Lower leg skin (tissue), 4 donors: Measurements from ENCODE around the gene LAMA4. TPM values are rescaled to one million over a fixed set of nuclear protein-coding genes. Genes with fewer than 3 reads are reported as not detected.

Experiments
- DNase-seq, 2 donors: peaks; one replicate each; pipeline ENCODE4 v3.0.0-alpha.2; 2019; ENCODE audit warnings: low spot score in 2 of 2
- H3K4me3 ChIP-seq: fragments of 200-600 bp; sonication (generic); 2 replicates; pipeline ENCODE4 v1.5.1; 2017; ENCODE audit warnings: mild to moderate bottlenecking, low read depth; ENCODE audit not compliant: poor library complexity, severe bottlenecking
- POLR2A ChIP-seq, 2 donors: fragments of 450-650 bp; IDR thresholded peaks; one replicate each; pipeline ENCODE4 v1.6.1; 2016 to 2017; ENCODE audit warnings: antibody characterized with exemption in 2 of 2, mild to moderate bottlenecking in 1 of 2, moderate library complexity in 1 of 2
- WGBS, 2 donors: methylation state at CpG; one replicate each; pipeline ENCODE4 v1.1.5; 2018; 5-methylcytosine and 5-hydroxymethylcytosine counted together
- intact Hi-C: fragments of 100-400 bp; cut with DNase I; formaldehyde crosslinking; loops from one replicate; pipeline ENCODE4 v1.15.0; 2023; ENCODE audit warnings: low total_unique reads
- total RNA-seq, 4 donors: library from RNA; depleted of rRNA; stranded (reverse); fragments of >200 nt; gene quantifications; one replicate each; pipeline ENCODE4 v1.1.0, GENCODE V29; 2016
- TF ChIP-seq, protein P1 (sequence below), 3 donors: fragments of 450-650 bp; IDR thresholded peaks; one replicate each; pipeline ENCODE4 v1.5.1; 2016; ENCODE audit warnings: antibody characterized with exemption in 3 of 3, mild to moderate bottlenecking in 3 of 3, moderate library complexity in 2 of 3

The LAMA4 gene
- total RNA-seq, 4 donors from 2014 or later, result 11.0 to 18.7 (median 17.4) TPM

DNA sequence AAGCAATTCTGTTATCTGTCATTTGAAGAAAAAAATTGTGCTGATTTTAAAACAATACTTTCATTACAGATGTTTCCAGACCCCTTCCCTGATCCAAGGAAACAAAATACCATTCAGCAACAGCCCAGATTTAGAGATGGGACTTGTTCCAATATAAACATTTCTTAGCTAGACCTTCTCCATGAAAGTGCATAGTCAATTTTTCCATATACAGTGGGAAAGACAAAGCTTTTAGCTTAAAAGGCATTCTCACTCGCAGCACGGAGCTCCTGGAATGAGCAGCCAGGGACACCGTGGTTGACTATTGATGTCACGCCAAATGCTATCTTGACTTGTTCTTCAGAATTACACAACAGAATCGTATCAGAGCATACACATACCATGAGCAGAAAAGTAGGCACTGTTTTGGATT is 21.5 kb downstream of the LAMA4 start:
- no peak for DNase-seq
- intact Hi-C loops, result no loop called here
- no peak overlapping the region for H3K4me3 ChIP-seq
- whole genome bisulfite sequencing, 2 donors, result 36 to 38% methylated on average over 5 of the region's 5 CpGs
- no peak for TF ChIP-seq POLR2A (IDR thresholded peaks at IDR 0.05)

DNA sequence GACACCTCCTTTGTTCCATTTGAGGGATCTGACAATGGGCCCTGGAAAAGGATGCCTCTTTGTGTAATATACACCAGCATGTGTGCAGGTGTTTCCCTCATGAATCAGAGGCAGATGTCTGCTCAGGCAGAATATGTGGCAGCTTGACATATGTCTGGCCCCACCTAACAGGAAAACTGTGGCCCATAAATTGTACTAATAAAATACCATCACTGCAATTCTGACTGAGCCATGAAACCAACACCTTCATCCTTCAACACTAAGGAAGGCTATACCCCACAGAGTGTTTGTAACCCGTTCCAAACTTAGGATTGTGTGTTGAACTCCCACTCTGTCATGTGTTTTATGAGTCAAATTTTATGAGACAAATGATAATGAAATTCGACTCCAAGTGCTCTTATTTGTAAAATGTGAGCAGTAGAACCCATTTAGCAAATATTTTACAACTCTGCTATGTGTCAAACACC is 22.7 kb downstream of the LAMA4 start:
- 27% methylated on average over 2 of the region's 2 CpGs for WGBS, 2 donors
- no peak for DNase-seq
- intact Hi-C loops, result no loop called here
- no peak overlapping the region for H3K4me3 ChIP-seq
- TF ChIP-seq POLR2A (IDR thresholded peaks at IDR 0.05), result no peak
- TF ChIP-seq, protein P1, sequence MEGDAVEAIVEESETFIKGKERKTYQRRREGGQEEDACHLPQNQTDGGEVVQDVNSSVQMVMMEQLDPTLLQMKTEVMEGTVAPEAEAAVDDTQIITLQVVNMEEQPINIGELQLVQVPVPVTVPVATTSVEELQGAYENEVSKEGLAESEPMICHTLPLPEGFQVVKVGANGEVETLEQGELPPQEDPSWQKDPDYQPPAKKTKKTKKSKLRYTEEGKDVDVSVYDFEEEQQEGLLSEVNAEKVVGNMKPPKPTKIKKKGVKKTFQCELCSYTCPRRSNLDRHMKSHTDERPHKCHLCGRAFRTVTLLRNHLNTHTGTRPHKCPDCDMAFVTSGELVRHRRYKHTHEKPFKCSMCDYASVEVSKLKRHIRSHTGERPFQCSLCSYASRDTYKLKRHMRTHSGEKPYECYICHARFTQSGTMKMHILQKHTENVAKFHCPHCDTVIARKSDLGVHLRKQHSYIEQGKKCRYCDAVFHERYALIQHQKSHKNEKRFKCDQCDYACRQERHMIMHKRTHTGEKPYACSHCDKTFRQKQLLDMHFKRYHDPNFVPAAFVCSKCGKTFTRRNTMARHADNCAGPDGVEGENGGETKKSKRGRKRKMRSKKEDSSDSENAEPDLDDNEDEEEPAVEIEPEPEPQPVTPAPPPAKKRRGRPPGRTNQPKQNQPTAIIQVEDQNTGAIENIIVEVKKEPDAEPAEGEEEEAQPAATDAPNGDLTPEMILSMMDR (IDR thresholded peaks at IDR 0.05), result no peak

DNA sequence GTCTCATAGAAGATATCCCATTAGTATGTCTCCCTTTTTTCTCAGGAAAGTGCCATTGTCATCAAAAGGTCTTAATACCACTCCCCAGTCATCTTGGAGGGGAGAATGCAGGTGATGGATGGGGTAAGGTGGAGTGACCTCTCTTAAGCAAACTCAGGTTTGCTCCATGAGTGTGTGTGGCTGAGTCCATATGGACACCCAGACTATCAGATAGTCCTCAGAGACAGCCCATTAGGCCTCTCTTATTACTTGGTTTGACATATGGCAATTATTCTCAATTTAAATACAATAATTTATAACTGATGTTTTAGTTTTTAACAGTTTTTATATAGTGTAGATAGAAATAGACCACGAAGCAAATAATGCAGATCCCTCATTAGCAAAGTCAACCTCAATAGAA is 23.2 kb downstream of the LAMA4 start:
- no peak overlapping the region for H3K4me3 ChIP-seq
- DNase-seq, result no peak
- WGBS, 2 donors, result 43 to 47% methylated on average over 1 of the region's 1 CpG
- TF ChIP-seq, protein P1 (IDR thresholded peaks at IDR 0.05), result no peak
- no peak for TF ChIP-seq POLR2A (IDR thresholded peaks at IDR 0.05)
- intact Hi-C loops, result no loop called here

DNA sequence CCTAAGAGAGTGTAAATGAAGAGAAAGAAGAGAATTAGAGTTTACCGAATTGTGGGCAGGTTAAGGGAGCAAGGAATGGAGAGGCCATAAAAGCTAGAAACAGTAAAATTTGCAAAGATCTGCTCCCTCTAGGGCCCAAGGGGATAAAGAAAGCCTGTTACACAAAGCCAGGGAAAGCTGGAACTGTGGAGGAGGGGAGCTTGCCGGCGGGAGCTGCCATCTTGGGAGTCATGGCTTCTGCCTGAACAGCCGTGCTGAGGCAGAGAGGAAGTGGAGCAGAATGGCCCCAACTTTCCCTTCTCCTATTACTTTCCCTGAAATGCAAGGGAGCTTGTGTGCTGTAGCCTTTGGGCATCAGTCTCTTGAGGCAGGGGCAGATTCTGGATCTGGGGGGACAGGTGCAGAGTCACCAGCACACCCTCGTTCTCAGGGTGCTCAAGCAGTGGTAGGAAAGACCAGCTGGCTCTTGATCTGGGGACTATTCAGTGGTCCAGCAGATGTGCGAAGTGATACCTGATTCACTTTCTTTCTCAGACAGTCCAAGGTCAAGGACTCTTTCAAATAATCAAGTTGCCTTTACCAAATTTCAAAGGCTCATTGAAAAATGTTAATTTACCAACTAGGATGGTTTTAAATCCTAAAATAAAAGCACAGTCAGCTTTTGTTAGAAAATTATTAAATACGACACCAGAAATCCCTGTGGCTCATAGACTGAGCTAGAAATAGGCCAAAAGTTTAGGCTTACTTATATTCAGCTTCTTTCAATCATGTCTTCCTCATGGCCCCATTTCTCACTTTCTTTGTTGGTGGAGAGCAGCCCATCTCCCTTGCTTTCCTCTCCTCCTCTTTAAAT is 25.7 kb downstream of the LAMA4 start:
- WGBS, 2 donors, result 91 to 92% methylated on average over 7 of the region's 7 CpGs
- no peak for TF ChIP-seq POLR2A (IDR thresholded peaks at IDR 0.05)
- TF ChIP-seq, protein P1 (IDR thresholded peaks at IDR 0.05), result no peak
- no peak overlapping the region for H3K4me3 ChIP-seq
- no peak for DNase-seq
- intact Hi-C loops, result no loop called here

DNA sequence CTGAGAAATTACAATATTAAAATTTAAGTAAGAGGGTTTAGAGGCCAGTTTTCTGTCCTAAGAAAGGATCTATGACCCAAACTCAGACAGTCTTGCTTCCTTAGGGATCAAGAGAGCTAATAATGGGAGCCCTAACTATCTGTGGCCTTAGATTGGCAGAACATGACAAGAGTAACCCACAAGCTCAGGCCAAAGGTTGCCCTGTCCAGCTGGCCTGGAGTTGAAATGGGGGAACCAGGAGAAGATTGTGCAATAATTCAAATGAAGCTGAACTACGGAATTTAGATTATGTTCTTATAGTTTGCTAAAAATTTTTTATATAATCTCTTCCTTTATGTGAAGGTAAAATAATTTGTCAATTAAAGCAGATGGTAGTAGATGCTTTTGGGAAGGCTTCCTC is 26.4 kb downstream of the LAMA4 start:
- 71 to 79% methylated on average over 1 of the region's 1 CpG for WGBS, 2 donors
- intact Hi-C loops, result no loop called here
- no peak overlapping the region for H3K4me3 ChIP-seq
- no peak for DNase-seq
- TF ChIP-seq, protein P1 (IDR thresholded peaks at IDR 0.05), result no peak
- no peak for TF ChIP-seq POLR2A (IDR thresholded peaks at IDR 0.05)

DNA sequence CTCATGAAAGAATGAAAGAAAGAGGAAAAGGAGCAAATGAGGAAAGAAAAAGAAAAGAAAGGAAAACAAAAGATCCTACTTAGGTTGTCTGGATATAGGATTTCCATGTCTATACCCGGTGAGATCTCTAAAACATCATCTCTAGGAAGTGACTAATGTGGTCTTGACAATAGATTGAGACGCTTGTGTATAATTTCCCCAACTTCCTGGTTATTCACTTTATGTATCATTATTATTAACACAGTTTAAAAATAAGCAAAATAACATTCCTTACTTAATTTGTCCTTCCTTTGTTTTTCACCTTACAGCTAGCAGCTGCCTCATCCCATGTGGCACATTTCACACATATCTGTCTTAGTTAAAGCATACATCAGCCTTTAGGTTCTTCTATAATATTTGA is 27.0 kb downstream of the LAMA4 start:
- H3K4me3 ChIP-seq, result no peak overlapping the region
- WGBS, 2 donors, result 75 to 78% methylated on average over 2 of the region's 2 CpGs
- TF ChIP-seq POLR2A (IDR thresholded peaks at IDR 0.05), result no peak
- TF ChIP-seq, protein P1 (IDR thresholded peaks at IDR 0.05), result no peak
- intact Hi-C loops, result no loop called here
- no peak for DNase-seq
